HL-60/S4 treated with retinoic acid at 250 ng/mL for 4 days and 3 days (cell line): ENCODE results near the gene TENM3.

Source experiments
- in situ Hi-C: fragments of 300-500 bp; cut with MboI; formaldehyde crosslinking; loops from 2 replicates; pipeline ENCODE4 v1.7.0; 2022; ENCODE audit warnings: low sequenced_read_pairs

The TENM3 gene

GRCh38 chr4:182447767-182448280 is 204.6 kb downstream of the TENM3 start:
- in situ Hi-C loops = no loop called here

GRCh38 chr4:182448281-182449151 is 205.3 kb downstream of the TENM3 start:
- in situ Hi-C loops = no loop called here

- in situ Hi-C loops = no loop called here
Measured at GRCh38 chr4:182449186-182449929, 206.2 kb downstream of the TENM3 start.

GRCh38 chr4:182449930-182450439 is 206.8 kb downstream of the TENM3 start:
- in situ Hi-C loops = no loop called here

- in situ Hi-C loops = no loop called here
Measured at GRCh38 chr4:182451441-182451840, 208.2 kb downstream of the TENM3 start.

- in situ Hi-C loops = no loop called here
Measured at GRCh38 chr4:182453830-182454229, 210.6 kb downstream of the TENM3 start.

GRCh38 chr4:182454440-182455013 is 211.3 kb downstream of the TENM3 start:
- in situ Hi-C loops = no loop called here

GRCh38 chr4:182465114-182465513 is 221.9 kb downstream of the TENM3 start:
- in situ Hi-C loops = no loop called here

- in situ Hi-C loops = no loop called here
Measured at GRCh38 chr4:182465979-182466378, 222.8 kb downstream of the TENM3 start.

DNA sequence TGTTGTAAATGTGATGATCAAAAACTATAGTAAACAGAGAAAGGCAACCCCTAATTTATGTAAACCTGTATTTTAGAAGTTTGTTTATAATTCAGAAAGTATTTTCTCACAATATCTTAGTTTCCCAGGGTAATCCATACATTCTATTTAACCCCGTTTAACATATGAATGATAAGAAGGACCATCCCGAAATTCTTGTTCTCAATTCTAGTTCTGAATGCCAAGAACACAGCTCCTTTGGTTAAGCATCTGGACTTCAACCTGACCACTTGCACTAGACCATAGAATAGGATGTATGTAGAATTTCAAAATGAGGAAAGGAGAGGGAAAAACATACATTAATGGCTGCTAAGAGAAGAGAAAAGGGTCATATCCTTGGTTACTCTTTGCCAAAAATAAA is 227.0 kb downstream of the TENM3 start:
- in situ Hi-C loops = no loop called here

DNA sequence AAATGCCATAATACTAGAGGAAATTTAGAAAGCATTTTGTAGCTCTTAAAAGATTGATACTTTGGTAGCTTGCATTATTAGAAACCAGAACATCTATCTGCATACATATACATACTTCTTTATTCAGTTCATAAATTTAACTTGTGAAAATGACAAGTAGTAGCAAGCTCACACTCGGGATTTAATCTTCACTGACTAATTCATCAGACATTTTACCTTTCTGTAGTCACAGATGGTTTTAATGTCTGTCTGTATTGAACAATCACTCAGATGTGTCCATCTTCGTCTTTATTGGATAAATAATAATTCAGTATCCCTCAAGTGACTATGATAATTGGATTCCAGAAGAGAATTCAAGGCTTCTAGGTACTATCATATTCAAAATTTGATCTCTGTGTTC is 232.3 kb downstream of the TENM3 start:
- in situ Hi-C loops = no loop called here

- in situ Hi-C loops = no loop called here
Measured at GRCh38 chr4:182478475-182478874, 235.3 kb downstream of the TENM3 start.

DNA sequence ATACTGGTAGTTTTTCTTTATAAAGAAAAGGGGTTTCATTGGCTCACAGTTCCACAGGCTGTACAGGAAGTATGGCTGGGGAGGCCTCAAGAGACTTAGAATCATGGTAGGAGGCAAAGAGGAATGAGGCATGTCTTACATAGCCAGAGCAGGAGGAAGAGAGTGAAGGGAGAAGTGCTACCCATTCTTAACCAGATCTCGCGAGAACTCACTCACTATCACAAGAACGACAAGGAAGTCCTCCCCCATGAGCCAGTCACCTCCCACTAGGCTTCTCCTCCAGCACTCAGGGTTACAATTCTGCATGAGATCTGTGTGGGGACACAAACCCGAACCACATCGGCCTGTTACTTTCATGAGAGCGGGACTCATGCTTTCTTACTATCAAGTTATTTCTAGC is 240.5 kb downstream of the TENM3 start:
- in situ Hi-C loops = no loop called here

DNA sequence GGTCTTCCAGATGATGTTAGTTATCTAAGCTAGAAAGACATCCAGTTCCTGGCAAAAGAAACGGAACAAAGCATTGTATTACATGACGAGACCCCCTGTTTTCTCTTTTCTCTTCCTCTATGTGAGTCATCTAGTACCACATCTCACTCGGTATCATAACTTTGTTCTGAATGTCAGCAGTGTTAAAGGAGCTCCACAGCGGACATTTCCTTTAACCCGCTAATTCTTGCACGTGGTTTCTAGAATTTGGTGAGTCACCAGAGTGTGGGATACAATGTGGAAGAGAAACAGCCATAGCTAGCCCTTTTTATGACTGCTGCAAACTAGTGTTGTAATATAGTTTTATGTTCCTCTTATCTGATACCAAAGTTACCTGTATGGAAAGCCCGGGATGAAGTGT is 243.7 kb downstream of the TENM3 start:
- in situ Hi-C loops = no loop called here

GRCh38 chr4:182488896-182489295 is 245.7 kb downstream of the TENM3 start:
- in situ Hi-C loops = no loop called here

DNA sequence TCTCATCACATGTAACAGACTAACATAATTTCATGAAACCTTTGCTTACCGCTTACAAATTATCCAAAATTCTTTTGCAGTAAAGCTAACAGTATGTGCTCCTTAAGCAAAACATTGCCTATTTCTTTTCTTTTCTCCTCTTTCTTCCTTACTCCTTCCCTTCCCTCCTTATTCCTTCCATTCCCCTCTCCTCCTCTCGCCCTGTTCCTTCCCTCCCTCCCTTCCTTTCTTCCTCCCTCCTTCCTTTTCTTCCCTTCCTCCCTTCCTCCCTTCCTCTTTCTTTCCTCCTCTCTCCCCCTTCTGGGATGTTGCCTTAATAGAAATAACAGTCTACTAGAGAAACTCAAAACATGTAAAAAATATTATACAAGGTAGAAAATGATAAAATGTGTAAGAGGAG is 246.4 kb downstream of the TENM3 start:
- in situ Hi-C loops = no loop called here

- in situ Hi-C loops = no loop called here
Measured at GRCh38 chr4:182491719-182492118, 248.5 kb downstream of the TENM3 start.

DNA sequence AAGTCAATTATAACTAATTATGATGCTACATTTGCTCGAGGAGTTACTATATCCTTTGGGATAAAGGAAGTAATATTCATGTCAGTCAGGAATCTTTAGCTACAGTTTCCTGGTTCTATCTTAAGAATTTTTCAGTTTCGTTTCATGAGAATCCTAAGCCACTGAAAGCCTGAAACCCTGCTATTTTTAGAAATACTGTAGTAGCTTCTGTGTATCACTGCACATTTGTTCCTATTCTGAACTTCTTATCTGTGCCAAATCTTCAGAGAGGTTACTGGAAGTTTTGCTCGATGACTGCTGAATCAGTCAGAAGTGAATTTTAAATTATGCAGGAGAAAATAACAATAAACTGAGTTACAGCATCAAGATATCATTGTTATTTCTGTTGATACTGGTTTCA is 249.2 kb downstream of the TENM3 start:
- in situ Hi-C loops = no loop called here

DNA sequence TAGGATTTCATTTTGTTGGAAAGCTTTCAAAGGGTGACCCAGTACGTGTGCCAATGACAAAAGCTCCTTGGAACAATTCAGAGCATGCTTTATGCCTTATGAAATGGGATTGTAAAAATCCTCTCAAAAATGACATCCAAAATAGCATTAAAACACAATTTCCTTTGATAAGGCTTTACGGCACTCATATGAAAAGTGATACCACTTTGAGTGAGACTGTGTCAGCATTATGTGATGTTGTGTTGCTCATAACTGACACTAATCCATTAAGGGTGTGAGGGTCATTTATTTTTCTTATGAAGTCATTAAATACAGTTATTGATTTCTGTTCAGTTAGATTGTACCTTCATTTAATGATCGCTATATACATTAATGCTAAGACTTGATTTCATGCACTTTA is 250.2 kb downstream of the TENM3 start:
- in situ Hi-C loops = no loop called here

DNA sequence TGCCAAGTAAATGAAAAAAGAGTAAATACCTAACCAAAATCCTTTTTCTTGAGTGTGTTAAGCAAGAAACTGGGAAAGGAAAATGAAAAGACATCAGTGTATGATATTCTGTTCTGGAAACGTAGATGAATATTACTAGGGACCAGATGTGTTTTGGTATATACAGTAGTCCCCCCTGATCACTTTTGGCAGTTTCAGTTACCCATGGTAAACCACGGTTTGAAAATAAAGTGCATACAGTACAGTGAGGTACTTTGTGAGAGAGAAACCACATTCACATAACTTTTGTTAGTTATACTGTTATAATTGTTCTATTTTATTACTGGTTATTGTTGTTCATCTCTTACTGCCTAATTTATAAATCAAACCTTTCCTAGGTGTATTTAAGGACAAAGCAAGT is 250.9 kb downstream of the TENM3 start:
- in situ Hi-C loops = no loop called here

GRCh38 chr4:182495031-182495430 is 251.8 kb downstream of the TENM3 start:
- in situ Hi-C loops = no loop called here
